Measurements from ENCODE around the gene ZNF793.

ZNF793 gene

GRCh38 chr19:37572203-37572602 is 65.5 kb downstream of the ZNF793 start:
- no peak for DNase-seq

- DNase-seq, result no peak
Measured at GRCh38 chr19:37583340-37583739, 76.6 kb downstream of the ZNF793 start.

Data from NCI-H1417 (cell line).